MCF 10A (cell line): ENCODE data around the gene GSAP. TPM values are rescaled to one million over a fixed set of nuclear protein-coding genes. Genes with fewer than 3 reads are reported as not detected.
"Not testable (repeated sequence)": the region's sequence is repeated elsewhere in the genome, so short reads cannot be mapped to it uniquely, and the experiment has no call there.

Source experiments
- BruUV-seq: library from RNA; stranded (reverse); fragments of 400-500 nt; replicated peaks from 2 replicates; lab custom pipeline; 2021; lab: Mats Ljungman, UMichigan
- CTCF ChIA-PET: fragments of 300-600 bp; sonication (Branson Sonifier 250); formaldehyde crosslinking; extraction: SDS; loops from one replicate; lab custom pipeline; 2021; ENCODE audit warnings: antibody characterized with exemption, inconsistent platforms; lab: Yijun Ruan, JAX
- POLR2A ChIA-PET: fragments of 300-600, 350-650 bp; sonication (Branson Sonifier 250); formaldehyde crosslinking; extraction: SDS; loops from one replicate; lab custom pipeline; 2020; ENCODE audit warnings: antibody characterized with exemption, inconsistent platforms; lab: Yijun Ruan, JAX
- DNase-seq: peaks from one replicate; pipeline ENCODE4 v3.0.0-alpha.2; 2018; ENCODE audit not compliant: unreplicated experiment
- H3K27ac Mint-ChIP-seq: one replicate; pipeline ENCODE4 v1.8.0; 2022; ENCODE audit warnings: mild to moderate bottlenecking, low read depth, mixed read lengths; ENCODE audit not compliant: unreplicated experiment
- H3K27me3 Mint-ChIP-seq: one replicate; pipeline ENCODE4 v1.8.0; 2022; ENCODE audit warnings: mixed read lengths; ENCODE audit not compliant: insufficient read depth, unreplicated experiment
- H3K36me3 Mint-ChIP-seq: one replicate; pipeline ENCODE4 v1.8.0; 2022; ENCODE audit warnings: mild to moderate bottlenecking, moderate library complexity, mixed read lengths; ENCODE audit not compliant: insufficient read depth, unreplicated experiment
- H3K4me1 Mint-ChIP-seq: one replicate; pipeline ENCODE4 v1.8.0; 2022; ENCODE audit warnings: mixed read lengths; ENCODE audit not compliant: insufficient read depth, unreplicated experiment
- H3K4me3 Mint-ChIP-seq: one replicate; pipeline ENCODE4 v1.8.0; 2022; ENCODE audit warnings: mild to moderate bottlenecking, moderate library complexity, mixed read lengths; ENCODE audit not compliant: unreplicated experiment
- H3K9me3 Mint-ChIP-seq: one replicate; pipeline ENCODE4 v1.8.0; 2022; ENCODE audit warnings: mixed read lengths; ENCODE audit not compliant: unreplicated experiment
- intact Hi-C: fragments of 100-400 bp; cut with micrococcal nuclease; formaldehyde crosslinking; loops from 2 replicates; pipeline ENCODE4 v1.14.1; 2022
- total RNA-seq: library from RNA; stranded (reverse); gene quantifications from 2 replicates; pipeline ENCODE4 v1.2.3, GENCODE V29; 2022
- TF ChIP-seq, protein P1 (sequence below): fragments of 200-600 bp; IDR thresholded peaks from one replicate; pipeline ENCODE4 v1.8.0; 2022; ENCODE audit warnings: antibody characterized with exemption, mild to moderate bottlenecking; ENCODE audit not compliant: unreplicated experiment

Gene GSAP
- total RNA-seq, 1 experiment from 2014 or later = 13.7 TPM

DNA sequence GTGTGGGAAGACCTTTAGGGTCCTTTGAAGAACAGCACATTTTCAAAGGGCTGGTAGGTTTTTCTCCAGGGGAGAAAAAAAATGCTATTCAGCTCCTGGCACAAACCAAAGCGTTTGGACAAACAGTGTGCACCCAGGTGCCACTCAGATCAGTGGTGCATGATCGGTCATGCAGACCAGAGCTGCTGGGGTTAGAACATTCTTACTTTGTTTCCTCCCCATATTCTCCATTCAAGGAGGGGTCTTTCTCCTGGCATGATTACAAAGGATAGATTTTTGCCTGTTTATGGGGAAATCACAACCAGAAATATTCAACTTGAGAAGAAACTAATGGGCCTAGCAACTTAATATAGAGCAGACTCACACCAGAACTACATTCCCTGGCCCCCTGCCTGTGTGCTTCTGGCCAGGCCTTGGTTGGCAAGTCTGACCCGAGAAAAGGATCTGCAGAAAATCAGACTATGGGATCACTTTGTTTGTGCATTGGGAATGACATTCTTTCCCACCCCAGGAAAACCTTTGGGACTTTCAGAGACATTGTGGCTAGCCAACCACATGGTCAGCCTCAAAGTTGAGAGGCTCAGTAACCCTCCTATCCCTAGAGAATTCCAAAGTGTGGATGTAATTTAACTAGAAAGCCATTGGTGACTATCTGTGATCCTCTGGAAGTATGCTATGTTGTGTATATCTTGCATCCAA, 134.2 kb downstream of the GSAP start:
- Mint-ChIP-seq H3K4me1 (no peaks in the 10 kb centered on the region), H3K9me3 (peaks cover 8% of the 10 kb centered on the region), H3K27me3 (no peaks in the 10 kb centered on the region), H3K4me3 (no peak overlapping the region), H3K36me3 (no peaks in the 10 kb centered on the region), H3K27ac (no peak overlapping the region)
- ChIA-PET CTCF (interaction anchor here (1.2 kb wide), 1 partner anchor 50 kb away, joined by 4 read pairs; no protein-coding TSS in a partner anchor), POLR2A (no interaction called here)
- no peak for DNase-seq
- TF ChIP-seq, protein P1, sequence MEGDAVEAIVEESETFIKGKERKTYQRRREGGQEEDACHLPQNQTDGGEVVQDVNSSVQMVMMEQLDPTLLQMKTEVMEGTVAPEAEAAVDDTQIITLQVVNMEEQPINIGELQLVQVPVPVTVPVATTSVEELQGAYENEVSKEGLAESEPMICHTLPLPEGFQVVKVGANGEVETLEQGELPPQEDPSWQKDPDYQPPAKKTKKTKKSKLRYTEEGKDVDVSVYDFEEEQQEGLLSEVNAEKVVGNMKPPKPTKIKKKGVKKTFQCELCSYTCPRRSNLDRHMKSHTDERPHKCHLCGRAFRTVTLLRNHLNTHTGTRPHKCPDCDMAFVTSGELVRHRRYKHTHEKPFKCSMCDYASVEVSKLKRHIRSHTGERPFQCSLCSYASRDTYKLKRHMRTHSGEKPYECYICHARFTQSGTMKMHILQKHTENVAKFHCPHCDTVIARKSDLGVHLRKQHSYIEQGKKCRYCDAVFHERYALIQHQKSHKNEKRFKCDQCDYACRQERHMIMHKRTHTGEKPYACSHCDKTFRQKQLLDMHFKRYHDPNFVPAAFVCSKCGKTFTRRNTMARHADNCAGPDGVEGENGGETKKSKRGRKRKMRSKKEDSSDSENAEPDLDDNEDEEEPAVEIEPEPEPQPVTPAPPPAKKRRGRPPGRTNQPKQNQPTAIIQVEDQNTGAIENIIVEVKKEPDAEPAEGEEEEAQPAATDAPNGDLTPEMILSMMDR = no peak
- no TSS peak for BruUV-seq
- intact Hi-C loops = no loop called here

DNA sequence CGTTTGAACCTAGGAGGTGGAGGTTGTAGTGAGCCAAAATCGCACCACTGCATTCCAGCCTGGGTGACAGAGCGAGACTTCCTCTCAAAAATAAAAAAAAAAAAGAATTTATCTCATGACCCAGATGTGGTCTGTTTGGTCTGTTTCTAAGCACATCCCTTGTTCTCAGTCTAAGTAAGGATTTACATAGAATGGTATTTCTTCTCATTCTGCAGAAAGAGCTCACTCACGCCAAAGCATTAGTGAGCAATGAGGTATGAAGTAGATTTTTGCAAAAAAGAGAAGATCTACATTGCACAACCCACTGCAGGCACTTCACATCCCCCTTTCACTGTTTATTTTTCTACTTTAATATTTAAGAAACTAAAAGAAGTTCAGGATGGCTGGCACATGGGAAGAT, 140.0 kb downstream of the GSAP start:
- no peaks in the 10 kb centered on the region for H3K4me1 Mint-ChIP-seq
- no TSS peak for BruUV-seq
- no peaks in the 10 kb centered on the region for H3K36me3 Mint-ChIP-seq
- intact Hi-C loops = no loop called here
- POLR2A ChIA-PET = no interaction called here
- no peak for DNase-seq
- no peaks in the 10 kb centered on the region for H3K9me3 Mint-ChIP-seq
- CTCF ChIA-PET = interaction anchor here (0.6 kb wide), 2 partner anchors 108 to 445 kb away, joined by 3 read pairs; no protein-coding TSS in a partner anchor
- no peak overlapping the region for H3K4me3 Mint-ChIP-seq
- H3K27me3 Mint-ChIP-seq = no peaks in the 10 kb centered on the region
- TF ChIP-seq, protein P1 = no peak
- H3K27ac Mint-ChIP-seq = no peak overlapping the region

DNA sequence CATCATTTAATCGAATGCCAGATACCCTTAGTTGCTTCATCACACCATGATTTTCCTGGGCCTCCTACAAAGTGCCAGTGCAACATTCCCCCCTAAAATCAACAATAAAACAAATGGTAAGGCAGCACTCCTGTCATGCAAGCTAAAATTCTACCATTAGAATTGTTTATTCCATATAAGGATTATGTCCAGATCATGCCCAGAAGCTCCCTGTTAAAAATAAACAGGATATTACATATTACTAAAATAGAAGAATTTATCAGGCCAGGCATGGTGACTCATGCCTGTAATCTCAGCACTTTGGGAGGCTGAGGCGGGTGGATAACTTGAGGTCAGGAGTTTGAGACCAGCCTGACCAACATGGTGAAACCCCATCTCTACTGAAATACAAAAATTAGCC, 140.5 kb downstream of the GSAP start:
- H3K27me3 Mint-ChIP-seq, POLR2A ChIA-PET, H3K27ac Mint-ChIP-seq, H3K9me3 Mint-ChIP-seq, H3K36me3 Mint-ChIP-seq, H3K4me1 Mint-ChIP-seq, BruUV-seq, intact Hi-C loops, H3K4me3 Mint-ChIP-seq: not testable (repeated sequence)
- peak; percentile 5 for DNase-seq
- CTCF ChIA-PET = interaction anchor here (0.6 kb wide), 2 partner anchors 159 to 445 kb away, joined by 3 read pairs; no protein-coding TSS in a partner anchor

DNA sequence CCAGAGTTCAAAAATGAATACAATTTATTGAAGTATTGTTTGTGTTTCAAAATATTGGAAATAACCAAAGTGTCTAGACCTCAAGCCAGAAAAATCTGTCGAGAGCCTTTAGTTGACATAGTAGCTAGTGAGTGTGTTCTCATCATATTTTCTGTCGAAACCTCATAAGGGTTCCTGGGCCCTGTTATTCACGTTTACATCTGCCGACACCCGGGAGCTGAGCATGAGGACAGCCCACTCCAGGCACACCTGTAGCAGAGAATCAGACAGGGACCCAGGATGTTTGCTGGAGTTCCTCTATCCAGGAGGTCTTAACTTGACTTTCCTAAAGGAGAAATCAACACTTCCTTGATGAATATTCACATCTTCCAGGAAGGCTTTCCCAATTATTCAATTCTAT, 144.4 kb downstream of the GSAP start:
- no TSS peak for BruUV-seq
- ChIA-PET CTCF (no interaction called here), POLR2A (no interaction called here)
- H3K27ac Mint-ChIP-seq = no peak overlapping the region
- H3K9me3 Mint-ChIP-seq = no peaks in the 10 kb centered on the region
- TF ChIP-seq, protein P1 = no peak
- H3K4me3 Mint-ChIP-seq = no peak overlapping the region
- no peaks in the 10 kb centered on the region for H3K27me3 Mint-ChIP-seq
- H3K36me3 Mint-ChIP-seq = peaks cover 5% of the 10 kb centered on the region
- no peaks in the 10 kb centered on the region for H3K4me1 Mint-ChIP-seq
- intact Hi-C loops = no loop called here
- no peak for DNase-seq
